Muscle of arm (tissue), 12 donors: Measurements from ENCODE around the gene SLC12A7. TPM values are rescaled to one million over a fixed set of nuclear protein-coding genes. Genes with fewer than 3 reads are reported as not detected.

Experiments
- DNase-seq: peaks from one replicate; pipeline ENCODE4 v3.0.0-alpha.2; 2013
- polyA plus RNA-seq, 12 donors: library from polyadenylated mRNA; unstranded; fragments of 120-200 nt; gene quantifications; one replicate each; pipeline ENCODE4 v1.2.1, GENCODE V29; 2013; ENCODE audit not compliant: insufficient read length in 12 of 12

SLC12A7 gene
- polyA plus RNA-seq, 12 donors = 6.5 to 19.8 (median 8.5) TPM; not detected in 1

GRCh38 chr5:1142886-1143669, 31.2 kb upstream of the SLC12A7 start:
- no peak for DNase-seq

- DNase-seq = no peak
These were observed 30.0 kb upstream of the SLC12A7 start for GRCh38 chr5:1141834-1142233.

DNA sequence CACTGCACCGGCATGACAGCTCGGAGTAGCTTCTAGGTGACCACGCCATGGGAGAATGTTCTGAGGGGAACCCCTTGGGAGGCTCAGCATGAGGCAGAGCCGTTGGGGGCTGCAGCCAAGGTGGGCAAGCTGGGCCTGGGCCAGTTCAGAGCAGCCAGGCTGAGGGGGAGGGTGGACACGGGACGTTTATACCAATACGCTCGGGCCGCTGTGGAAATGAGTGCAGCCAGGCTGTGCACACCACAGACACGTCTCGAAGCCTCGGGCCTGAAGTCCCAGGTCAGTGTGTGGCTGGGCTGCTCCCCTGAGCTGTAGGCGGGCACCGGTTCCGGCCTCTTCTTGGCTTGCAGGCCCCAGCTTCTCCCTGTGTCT, 28.9 kb upstream of the SLC12A7 start:
- no peak for DNase-seq

- peak; percentile 53 for DNase-seq
These were observed 28.4 kb upstream of the SLC12A7 start for GRCh38 chr5:1140171-1140817.

GRCh38 chr5:1139331-1140170, 27.7 kb upstream of the SLC12A7 start:
- no peak for DNase-seq

- no peak for DNase-seq
These were observed 26.8 kb upstream of the SLC12A7 start for GRCh38 chr5:1138445-1139245.

- no peak for DNase-seq
These were observed 25.9 kb upstream of the SLC12A7 start for GRCh38 chr5:1137567-1138444.

- DNase-seq = no peak
These were observed 25.0 kb upstream of the SLC12A7 start for GRCh38 chr5:1136814-1137213.

DNA sequence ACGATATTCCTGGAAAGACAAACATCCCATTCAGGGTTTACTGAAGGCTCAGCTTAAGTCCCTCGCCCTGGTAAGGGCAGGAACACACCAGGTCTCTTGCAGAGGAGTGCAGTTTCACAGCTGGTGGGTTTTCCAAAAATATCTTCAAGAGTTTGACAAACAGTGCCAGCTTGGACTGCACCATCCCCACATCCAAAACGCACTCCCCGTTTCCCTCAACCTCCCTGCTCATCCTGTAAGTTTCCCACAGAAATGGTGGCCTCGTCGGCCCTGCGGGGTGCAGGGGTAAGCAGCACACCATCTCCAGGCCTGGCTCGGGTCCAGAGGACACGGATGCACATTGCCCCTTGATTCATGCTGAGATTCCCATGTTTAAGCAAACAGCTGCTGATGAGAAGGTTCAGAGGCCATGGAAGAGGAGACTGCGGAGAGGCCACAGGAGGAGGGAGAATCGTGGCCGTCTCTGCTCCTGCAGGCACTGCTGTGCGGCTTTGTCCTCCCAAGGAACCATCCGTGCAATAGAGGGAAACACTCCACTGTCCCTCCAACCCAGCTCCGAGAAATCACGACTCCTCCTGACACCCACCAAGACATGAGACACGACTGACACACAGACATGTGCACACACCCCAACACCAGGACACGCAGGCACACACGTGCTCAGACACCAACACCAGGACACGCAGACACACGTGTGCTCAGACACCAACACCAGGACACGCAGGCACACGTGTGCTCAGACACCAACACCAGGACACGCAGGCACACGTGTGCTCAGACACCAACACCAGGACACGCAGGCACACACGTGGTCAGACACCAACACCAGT, 24.0 kb upstream of the SLC12A7 start:
- no peak for DNase-seq

DNA sequence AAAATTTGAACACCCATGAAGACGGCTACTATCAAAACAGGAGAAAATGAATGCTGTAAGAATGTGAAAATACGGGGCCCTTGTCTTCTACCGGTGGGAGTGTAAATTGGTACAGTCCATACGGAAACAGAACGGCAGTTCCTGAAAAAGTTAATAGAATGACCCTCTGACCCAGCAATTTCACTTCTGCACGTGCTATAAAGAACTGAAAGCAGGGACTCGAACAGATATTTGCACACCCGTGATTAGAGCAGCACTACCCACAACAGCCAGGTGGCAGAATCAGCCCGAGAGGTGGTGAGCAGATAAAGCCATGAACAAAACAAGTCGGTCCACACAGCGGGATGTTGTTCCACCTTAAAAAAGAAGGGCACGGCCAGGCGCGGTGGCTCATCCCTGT, 22.6 kb upstream of the SLC12A7 start:
- DNase-seq = no peak

- DNase-seq = no peak
These were observed 21.8 kb upstream of the SLC12A7 start for GRCh38 chr5:1133510-1134201.

GRCh38 chr5:1133108-1133507, 21.2 kb upstream of the SLC12A7 start:
- DNase-seq = no peak

- no peak for DNase-seq
These were observed 20.7 kb upstream of the SLC12A7 start for GRCh38 chr5:1132570-1132969.

- DNase-seq = no peak
These were observed 19.9 kb upstream of the SLC12A7 start for GRCh38 chr5:1131726-1132125.

DNA sequence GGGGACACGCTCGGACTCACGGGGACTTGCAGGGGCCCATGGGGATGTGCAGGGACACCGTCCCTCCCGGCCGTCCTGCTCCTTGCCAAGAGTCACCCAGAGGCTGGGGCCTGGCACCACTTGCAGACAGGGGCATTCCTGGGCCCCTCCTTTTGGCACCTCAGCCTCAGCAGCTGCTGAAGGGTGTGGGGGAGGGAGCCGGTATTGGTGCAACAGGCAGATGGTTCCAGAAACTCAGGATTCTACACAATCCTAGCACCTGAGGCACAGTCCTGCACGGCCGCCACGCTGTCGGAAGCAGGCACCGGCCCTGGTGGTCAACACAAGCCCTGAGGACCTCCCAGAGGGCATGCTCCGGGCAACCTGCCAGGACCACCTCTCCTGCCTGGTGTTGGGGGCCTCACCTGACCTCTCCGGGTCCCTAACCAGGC, 19.3 kb upstream of the SLC12A7 start:
- DNase-seq = no peak

DNA sequence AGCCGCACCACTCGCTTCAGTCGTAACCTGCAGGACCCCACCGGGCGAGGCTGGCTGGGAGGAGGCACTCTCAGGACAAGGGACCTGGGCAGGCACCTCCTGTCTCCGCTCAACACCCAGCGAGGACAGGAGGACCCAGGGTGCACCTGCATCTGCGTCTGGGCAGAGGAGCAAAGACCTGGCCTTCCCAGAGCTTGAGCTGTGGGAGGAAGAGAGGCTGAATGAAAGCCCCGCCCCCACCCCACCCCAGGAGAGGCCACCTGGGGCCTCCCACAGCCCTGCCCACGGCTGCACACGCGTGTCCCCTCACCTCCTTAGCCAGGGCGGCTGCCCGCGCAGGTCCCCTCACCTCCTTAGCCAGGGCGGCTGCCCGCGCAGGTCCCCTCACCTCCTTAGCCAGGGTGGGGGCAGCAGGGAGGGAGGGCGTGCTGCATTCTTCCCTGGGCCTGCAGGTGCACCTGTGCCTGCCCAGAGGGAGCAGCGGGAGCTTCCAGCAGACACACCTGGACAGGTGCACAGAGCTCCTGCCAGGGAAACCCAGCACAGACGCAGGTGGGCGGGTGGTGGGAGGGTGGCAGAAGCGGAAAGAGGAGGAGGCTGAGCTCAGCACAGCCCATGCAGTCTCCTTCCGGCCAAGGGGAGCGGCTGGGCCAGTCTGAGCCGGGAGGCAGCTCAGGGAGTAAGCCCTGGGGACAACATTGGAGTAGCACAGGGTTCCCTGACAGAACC, 18.5 kb upstream of the SLC12A7 start:
- no peak for DNase-seq

GRCh38 chr5:1129711-1130055, 17.8 kb upstream of the SLC12A7 start:
- no peak for DNase-seq

GRCh38 chr5:1128977-1129710, 17.3 kb upstream of the SLC12A7 start:
- DNase-seq = no peak
